Effector memory CD8-positive, alpha-beta T cell (primary cell): ENCODE measurements around the gene CTNS.
A peak's percentile ranks its signal among the peaks of the same experiment; 100 is the strongest.
"Not testable (repeated sequence)": the region's sequence is repeated elsewhere in the genome, so short reads cannot be mapped to it uniquely, and the experiment has no call there.

Source experiments
- ATAC-seq: fragments of 150-1000 bp; cut with Tn5 transposase; replicated peaks from 2 replicates; pipeline ENCODE4 v1.10.0; 2021; ENCODE audit warnings: mild to moderate bottlenecking, moderate library complexity
- DNase-seq, 3 experiments: peaks; one replicate each; pipeline ENCODE4 v3.0.0; 2021
- H3K27ac Mint-ChIP-seq, 2 donors: one replicate each; pipeline ENCODE4 v1.8.0; 2022; ENCODE audit warnings: mild to moderate bottlenecking in 2 of 2, mixed read lengths in 2 of 2, moderate library complexity in 2 of 2
- H3K27me3 Mint-ChIP-seq, 2 donors: one replicate each; pipeline ENCODE4 v1.8.0; 2022; ENCODE audit warnings: mixed read lengths in 2 of 2
- H3K36me3 Mint-ChIP-seq: one replicate; pipeline ENCODE4 v1.8.0; 2022; ENCODE audit warnings: mild to moderate bottlenecking, moderate library complexity, mixed read lengths; ENCODE audit not compliant: insufficient read depth
- H3K4me1 Mint-ChIP-seq, 2 donors: one replicate each; pipeline ENCODE4 v1.8.0; 2022; ENCODE audit warnings: low read depth in 2 of 2, mixed read lengths in 2 of 2
- H3K4me3 Mint-ChIP-seq, 2 donors: one replicate each; pipeline ENCODE4 v1.8.0; 2022; ENCODE audit warnings: mild to moderate bottlenecking in 2 of 2, mixed read lengths in 2 of 2, moderate library complexity in 2 of 2
- H3K9me3 Mint-ChIP-seq, 2 donors: one replicate each; pipeline ENCODE4 v1.8.0; 2022; ENCODE audit warnings: mixed read lengths in 2 of 2

CTNS gene

DNA sequence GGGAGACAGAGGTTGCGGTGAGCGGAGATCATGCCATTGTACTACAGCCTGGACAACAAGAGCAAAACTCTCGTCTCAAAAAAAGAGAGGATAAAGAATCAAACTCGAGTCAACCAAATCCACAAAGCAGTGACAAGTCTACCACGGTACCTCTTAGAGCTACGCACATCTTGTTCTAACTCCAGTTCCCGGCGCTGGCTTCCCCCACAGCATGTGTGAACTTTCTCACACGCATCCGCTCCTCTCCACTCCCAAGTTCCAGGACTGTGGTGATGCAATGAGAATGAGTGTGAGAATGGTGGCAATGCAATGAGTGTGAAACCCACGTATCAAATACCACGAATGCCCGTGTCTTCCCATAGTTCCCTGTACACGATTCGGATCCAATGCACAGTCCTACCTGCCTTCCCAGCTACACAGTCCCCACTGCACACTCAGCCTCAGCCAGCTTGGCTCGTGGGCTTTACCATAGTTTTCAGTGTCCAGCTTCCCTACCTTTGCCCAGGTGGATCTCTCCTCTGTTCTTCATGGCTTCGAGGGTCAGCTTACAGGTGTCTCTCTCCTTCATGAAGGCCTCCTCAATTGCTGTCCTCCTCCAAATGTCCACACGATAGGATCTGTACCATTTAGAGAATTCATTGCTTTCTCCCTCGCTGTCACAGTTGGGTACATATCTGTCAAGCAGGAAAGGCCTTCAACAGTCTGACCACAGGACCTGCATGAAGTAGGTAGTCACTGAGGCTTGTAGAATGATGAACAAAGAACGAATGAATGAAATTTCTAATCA is 68.6 kb downstream of the CTNS start:
- Mint-ChIP-seq H3K4me3 (no peak overlapping the region), H3K36me3 (peaks cover 6% of the 10 kb centered on the region), H3K4me1 (peaks cover 3 to 9% of the 10 kb centered on the region in 2 donors), H3K9me3 (no peaks in the 10 kb centered on the region), H3K27ac (peak overlapping the region in 1 of 2 donors; percentile 67), H3K27me3 (no peaks in the 10 kb centered on the region)
- ATAC-seq (no peak), DNase-seq (no peak)

- H3K27ac Mint-ChIP-seq, DNase-seq, H3K4me1 Mint-ChIP-seq, H3K27me3 Mint-ChIP-seq, H3K36me3 Mint-ChIP-seq, H3K9me3 Mint-ChIP-seq, ATAC-seq, H3K4me3 Mint-ChIP-seq: not testable (repeated sequence)
These were observed 69.1 kb downstream of the CTNS start for GRCh38 chr17:3705718-3705984.

GRCh38 chr17:3708366-3708765 is 71.8 kb downstream of the CTNS start:
- H3K27ac Mint-ChIP-seq = no peak overlapping the region
- no peaks in the 10 kb centered on the region for H3K9me3 Mint-ChIP-seq
- no peak overlapping the region for H3K4me3 Mint-ChIP-seq
- ATAC-seq (no peak), DNase-seq (no peak)
- H3K4me1 Mint-ChIP-seq = peaks cover 24 to 26% of the 10 kb centered on the region in 2 donors
- peaks cover 11% of the 10 kb centered on the region for H3K36me3 Mint-ChIP-seq
- no peaks in the 10 kb centered on the region for H3K27me3 Mint-ChIP-seq

GRCh38 chr17:3710951-3711383 is 74.4 kb downstream of the CTNS start:
- peak; percentile 94 for ATAC-seq
- Mint-ChIP-seq H3K4me1 (peaks cover 28 to 29% of the 10 kb centered on the region in 2 donors), H3K4me3 (peak overlapping the region; percentile 60 to 64), H3K27me3 (no peaks in the 10 kb centered on the region), H3K9me3 (no peaks in the 10 kb centered on the region), H3K36me3 (peaks cover 25% of the 10 kb centered on the region), H3K27ac (peak overlapping the region; percentile 62 to 75)
- peak; percentile 65 to 72 (median 70) for DNase-seq
